ENCODE results near the gene CREB3L1. TPM values are rescaled to one million over a fixed set of nuclear protein-coding genes. Genes with fewer than 3 reads are reported as not detected.

CREB3L1 gene
- total RNA-seq, 2 donors from 2014 or later: 8.8 to 9.9 TPM

- no peaks in the 10 kb centered on the region for H3K36me3 ChIP-seq (ENCODE audit: control insufficient read depth, insufficient read depth, low read length)
- DNase-seq: no peak
- no peak overlapping the region for H3K27ac ChIP-seq (ENCODE audit: low read depth, low read length)
- Mint-ChIP-seq H3K4me3 (no peak overlapping the region), H3K36me3 (ENCODE audit: low read depth) (peaks cover 4% of the 10 kb centered on the region), H3K27me3 (ENCODE audit: insufficient read depth) (peaks cover 42% of the 10 kb centered on the region), H3K9me3 (no peaks in the 10 kb centered on the region), H3K4me1 (peaks cover 11% of the 10 kb centered on the region), H3K27ac (no peak overlapping the region)
- peaks cover 24% of the 10 kb centered on the region for H3K27me3 ChIP-seq (ENCODE audit: control insufficient read depth, insufficient read depth, low read length, poor library complexity, severe bottlenecking)
- no peak overlapping the region for H3K9ac ChIP-seq (ENCODE audit: extremely low read depth, low read length, poor library complexity, severe bottlenecking)
- peaks cover 6% of the 10 kb centered on the region for H3K4me1 ChIP-seq (ENCODE audit: control insufficient read depth, insufficient read depth, low read length)
- WGBS, 2 experiments (ENCODE audit: insufficient coverage in 1 of 2, insufficient read length in 1 of 2): 92% methylated on average over 8 to 10 of the region's 10 CpGs
- H3K4me3 ChIP-seq (ENCODE audit: low read length): no peak overlapping the region
- no peak for TF ChIP-seq CTCF (conservative IDR thresholded peaks at IDR 0.05)
- H3K9me3 ChIP-seq (ENCODE audit: control insufficient read depth, low read length): no peaks in the 10 kb centered on the region
Observed at GRCh38 chr11:46326813-46327416, 49.5 kb downstream of the CREB3L1 start.

DNA sequence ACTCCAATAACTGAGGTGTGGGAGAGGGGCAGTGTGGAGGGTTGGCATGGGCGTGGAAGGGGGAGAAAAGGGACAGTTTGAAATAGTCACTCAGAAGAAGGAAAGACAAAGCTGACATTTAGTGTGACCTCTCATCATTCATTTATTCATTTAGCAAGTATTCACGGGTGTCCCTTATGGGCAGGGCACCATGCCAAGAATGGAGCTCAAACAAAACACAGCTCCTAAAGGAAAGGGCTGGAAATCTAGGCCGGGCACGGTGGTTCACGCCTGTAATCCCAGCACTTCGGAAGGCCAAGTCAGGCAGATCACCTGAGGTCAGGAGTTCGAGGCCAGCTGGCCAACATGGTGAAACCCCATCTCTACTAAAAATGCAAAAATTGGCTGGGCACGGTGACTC is 50.4 kb downstream of the CREB3L1 start:
- no peak for DNase-seq
- Histone ChIP-seq H3K9ac (ENCODE audit: extremely low read depth, low read length, poor library complexity, severe bottlenecking) (no peak overlapping the region), H3K27me3 (ENCODE audit: control insufficient read depth, insufficient read depth, low read length, poor library complexity, severe bottlenecking) (peaks cover 33% of the 10 kb centered on the region), H3K9me3 (ENCODE audit: control insufficient read depth, low read length) (no peaks in the 10 kb centered on the region), H3K27ac (ENCODE audit: low read depth, low read length) (no peak overlapping the region), H3K36me3 (ENCODE audit: control insufficient read depth, insufficient read depth, low read length) (no peaks in the 10 kb centered on the region), H3K4me1 (ENCODE audit: control insufficient read depth, insufficient read depth, low read length) (peaks cover 6% of the 10 kb centered on the region), H3K4me3 (ENCODE audit: low read length) (no peak overlapping the region)
- Mint-ChIP-seq H3K9me3 (no peaks in the 10 kb centered on the region), H3K36me3 (ENCODE audit: low read depth) (no peaks in the 10 kb centered on the region), H3K4me3 (no peak overlapping the region), H3K27ac (no peak overlapping the region), H3K4me1 (peaks cover 11% of the 10 kb centered on the region), H3K27me3 (ENCODE audit: insufficient read depth) (peaks cover 48% of the 10 kb centered on the region)
- TF ChIP-seq CTCF (conservative IDR thresholded peaks at IDR 0.05): no peak
- WGBS, 2 experiments (ENCODE audit: insufficient coverage in 1 of 2, insufficient read length in 1 of 2): 91 to 94% methylated on average over 7 to 8 of the region's 8 CpGs

- Mint-ChIP-seq H3K27ac (no peak overlapping the region), H3K9me3 (no peaks in the 10 kb centered on the region), H3K27me3 (ENCODE audit: insufficient read depth) (peaks cover 69% of the 10 kb centered on the region), H3K4me1 (peaks cover 14% of the 10 kb centered on the region), H3K36me3 (ENCODE audit: low read depth) (no peaks in the 10 kb centered on the region), H3K4me3 (no peak overlapping the region)
- H3K4me3 ChIP-seq (ENCODE audit: low read length): no peak overlapping the region
- H3K4me1 ChIP-seq (ENCODE audit: control insufficient read depth, insufficient read depth, low read length): peaks cover 6% of the 10 kb centered on the region
- H3K27ac ChIP-seq (ENCODE audit: low read depth, low read length): peak overlapping the region; percentile 62
- no peak for DNase-seq
- peaks cover 56% of the 10 kb centered on the region for H3K27me3 ChIP-seq (ENCODE audit: control insufficient read depth, insufficient read depth, low read length, poor library complexity, severe bottlenecking)
- H3K36me3 ChIP-seq (ENCODE audit: control insufficient read depth, insufficient read depth, low read length): no peaks in the 10 kb centered on the region
- 61 to 79% methylated on average over 5 of the region's 5 CpGs for WGBS, 2 experiments (ENCODE audit: insufficient coverage in 1 of 2, insufficient read length in 1 of 2)
- no peaks in the 10 kb centered on the region for H3K9me3 ChIP-seq (ENCODE audit: control insufficient read depth, low read length)
- no peak overlapping the region for H3K9ac ChIP-seq (ENCODE audit: extremely low read depth, low read length, poor library complexity, severe bottlenecking)
- TF ChIP-seq CTCF (conservative IDR thresholded peaks at IDR 0.05): no peak
Observed at GRCh38 chr11:46330154-46330553, 52.7 kb downstream of the CREB3L1 start.

Measured in endodermal cell (in vitro differentiated cells).